Activated CD4-positive, alpha-beta T cell treated with anti-CD3 and anti-CD28 coated beads for 1 hour (primary cell): Measurements from ENCODE around the gene GPD2.

Experiments used
- DNase-seq: peaks from one replicate; pipeline ENCODE4 v3.0.0-alpha.2; 2020

Gene GPD2

DNA sequence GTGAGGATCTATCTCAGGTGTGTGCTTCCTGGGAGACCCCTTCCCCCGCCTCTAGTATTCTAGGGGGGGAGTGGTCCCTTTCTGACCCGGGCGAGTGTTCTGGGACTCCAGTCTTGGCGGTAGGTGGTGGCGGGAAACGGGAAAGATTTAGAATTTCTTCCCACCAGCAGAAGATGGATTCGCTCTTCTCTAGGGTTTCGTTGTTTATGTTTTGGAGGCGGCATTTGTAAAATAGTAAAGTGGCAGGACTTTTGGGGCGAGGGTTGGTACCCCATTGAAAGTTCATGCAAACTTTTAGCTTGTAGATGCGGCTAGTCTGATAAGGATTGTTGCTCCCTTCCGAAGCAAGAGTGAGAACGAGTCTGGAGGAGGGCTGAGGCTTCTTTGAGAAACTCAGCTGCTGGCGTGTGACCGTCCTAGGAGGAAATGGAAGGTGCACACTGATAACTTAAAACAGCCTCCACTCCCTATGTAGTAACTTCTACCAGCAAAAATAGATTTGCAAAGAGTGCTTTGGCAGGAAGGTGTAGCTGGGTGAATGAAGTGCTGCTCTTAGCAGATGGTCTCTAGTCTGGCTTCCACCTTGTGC lies 412 bp downstream of the GPD2 start:
- DNase-seq, result no peak

DNA sequence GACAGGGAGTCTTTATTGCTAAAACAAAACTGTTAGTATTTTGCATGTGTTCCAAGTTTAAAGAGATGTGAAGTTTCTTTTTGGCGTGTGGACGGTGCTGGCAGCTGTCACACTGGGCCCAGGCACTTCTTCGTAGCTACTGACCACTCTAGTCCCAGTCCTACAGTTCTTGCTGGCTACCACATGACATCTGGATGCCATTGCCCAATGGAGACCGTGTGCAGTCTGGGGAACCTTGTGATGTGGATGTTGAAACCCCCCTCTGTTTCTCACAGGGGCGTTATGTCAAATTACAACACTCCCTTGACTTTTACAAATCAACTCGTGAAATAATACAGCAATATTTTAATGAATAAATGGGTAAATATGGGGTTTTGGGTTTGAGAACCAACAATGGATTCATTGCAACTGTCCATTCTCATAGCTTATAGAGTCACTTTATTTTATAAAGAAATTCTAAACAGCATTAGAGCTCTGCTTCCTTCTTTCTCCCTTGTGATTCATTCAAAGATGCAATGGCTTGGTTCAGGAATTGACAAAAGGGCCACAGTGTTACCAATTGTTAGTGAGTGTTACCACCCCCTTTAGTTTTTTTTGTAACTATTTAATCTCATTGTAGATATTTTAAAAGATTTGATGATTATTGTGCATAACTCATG lies 1.2 kb downstream of the GPD2 start:
- DNase-seq, result no peak

DNA sequence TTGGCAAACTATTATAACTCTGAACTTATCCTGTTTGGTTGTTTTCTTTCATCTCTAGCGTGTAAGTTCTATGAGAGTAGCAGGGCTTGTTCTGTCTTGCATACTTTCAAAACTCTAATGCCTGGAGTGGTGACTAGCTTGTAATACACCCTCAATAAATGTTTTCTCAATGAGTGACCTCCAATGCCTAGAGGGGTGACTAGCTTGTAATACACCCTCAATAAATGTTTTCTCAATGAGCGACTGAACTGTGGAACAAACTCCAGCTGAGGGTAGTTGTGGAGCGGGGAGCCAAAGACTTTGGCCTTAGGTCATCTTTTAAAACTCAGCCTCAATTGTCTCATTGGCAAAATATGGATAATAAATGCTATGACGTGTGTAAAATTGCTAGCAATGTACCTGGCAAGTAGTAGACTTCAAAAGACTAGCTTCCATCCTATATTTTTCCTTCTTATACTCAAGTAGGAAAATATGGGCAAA lies 1.8 kb downstream of the GPD2 start:
- no peak for DNase-seq

- DNase-seq, result no peak
Measured at GRCh38 chr2:156443089-156443488, 6.9 kb downstream of the GPD2 start.

DNA sequence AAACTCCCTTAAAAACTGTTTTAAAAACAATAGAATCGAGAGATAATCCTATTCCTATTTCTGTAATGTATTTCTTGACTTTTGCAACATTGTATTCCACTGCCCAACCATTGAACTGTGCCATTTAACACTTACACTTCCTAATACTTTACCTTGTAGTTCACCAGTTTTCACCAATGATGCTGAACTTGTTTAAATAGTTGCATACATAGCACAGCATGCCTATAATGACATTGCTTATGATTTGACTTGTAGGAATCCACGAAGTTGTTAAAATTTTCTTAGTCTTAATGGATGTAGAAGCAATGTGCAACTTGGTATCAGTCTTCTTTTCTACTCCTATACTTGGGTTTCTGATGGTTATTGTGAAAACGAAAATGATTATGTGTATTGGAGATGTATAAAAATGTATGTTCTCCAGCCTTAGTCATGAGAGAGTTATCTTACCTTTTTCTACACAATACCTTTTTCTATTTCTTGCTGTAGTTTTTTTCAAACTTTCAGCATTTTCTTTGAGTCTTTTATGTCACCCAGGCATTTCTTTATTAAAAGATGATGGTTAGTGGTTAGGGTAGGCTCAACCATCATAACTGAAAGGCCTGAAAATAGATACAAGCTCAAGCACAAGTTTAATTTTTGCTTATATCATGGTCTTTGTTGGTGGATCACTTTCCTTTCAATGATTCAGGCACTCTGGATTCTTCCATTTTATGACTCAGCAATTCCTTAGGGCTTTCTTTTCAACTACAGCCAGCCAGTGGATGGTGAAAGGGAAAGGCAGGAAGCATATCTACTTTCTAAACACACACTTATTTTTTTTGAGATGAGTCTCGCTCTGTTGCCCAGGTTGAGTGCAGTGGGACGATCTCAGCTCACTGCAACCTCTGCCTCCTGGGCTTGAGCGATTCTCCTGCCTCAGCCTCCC lies 9.4 kb downstream of the GPD2 start:
- no peak for DNase-seq

DNA sequence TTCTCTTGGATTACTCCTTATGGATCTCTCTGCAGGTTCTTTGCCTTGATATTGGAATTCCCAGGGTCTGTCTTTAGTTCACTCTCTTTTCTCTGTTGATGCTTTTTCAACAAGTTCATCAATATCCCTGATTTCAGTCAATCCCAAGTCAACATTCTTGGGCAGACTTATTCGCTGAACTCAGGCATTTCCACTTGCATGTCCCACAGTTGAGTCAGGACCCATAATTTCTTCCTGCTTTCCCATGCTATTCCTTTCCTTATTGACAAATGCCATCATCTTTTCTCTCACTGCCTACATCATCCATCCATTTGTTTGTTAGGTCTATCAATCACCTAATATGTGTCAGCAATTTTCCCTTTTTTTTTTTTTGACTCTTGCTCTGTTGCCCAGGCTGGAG lies 11.6 kb downstream of the GPD2 start:
- DNase-seq, result no peak

DNA sequence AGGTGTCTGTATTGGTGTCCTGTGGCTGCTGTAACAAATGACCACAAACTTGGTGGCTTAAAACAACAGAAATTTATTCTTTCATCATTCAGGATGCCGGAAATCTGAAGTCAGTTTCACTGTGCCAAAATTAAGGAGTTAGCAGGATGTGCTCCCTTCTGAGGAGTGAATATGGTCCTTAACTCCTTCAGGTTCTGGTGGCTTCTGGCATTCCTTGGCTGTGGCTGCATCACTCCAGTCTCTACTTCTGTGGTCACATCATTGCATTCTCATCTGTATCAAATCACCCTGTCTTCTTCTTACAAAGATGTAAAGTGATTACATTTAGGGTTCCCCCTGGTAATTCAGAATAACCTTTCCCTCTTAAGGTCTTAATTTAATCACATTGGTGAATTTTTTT lies 12.6 kb downstream of the GPD2 start:
- DNase-seq, result no peak

DNA sequence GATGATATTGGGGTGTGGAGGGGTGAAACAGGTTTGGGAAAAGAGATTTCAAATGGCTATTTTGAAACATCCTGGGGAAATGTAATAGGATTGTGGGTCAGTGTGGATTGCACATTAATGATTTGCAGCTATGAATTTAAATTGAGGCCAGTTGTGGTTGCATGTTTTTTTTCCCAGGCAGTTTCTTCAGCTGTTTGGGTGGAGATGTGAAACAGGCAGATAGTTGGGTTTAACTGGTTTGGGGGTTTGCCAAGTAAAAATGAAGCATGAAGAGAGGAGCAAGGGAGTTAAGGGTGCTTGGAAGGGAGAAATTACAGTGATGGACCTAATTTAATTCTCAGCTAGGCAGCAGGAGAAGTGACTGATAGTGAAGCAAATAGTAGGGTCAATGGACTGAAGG lies 16.8 kb downstream of the GPD2 start:
- no peak for DNase-seq

GRCh38 chr2:156455361-156455975 lies 19.3 kb downstream of the GPD2 start:
- DNase-seq, result no peak

- DNase-seq, result no peak
Measured at GRCh38 chr2:156456616-156457015, 20.4 kb downstream of the GPD2 start.

DNA sequence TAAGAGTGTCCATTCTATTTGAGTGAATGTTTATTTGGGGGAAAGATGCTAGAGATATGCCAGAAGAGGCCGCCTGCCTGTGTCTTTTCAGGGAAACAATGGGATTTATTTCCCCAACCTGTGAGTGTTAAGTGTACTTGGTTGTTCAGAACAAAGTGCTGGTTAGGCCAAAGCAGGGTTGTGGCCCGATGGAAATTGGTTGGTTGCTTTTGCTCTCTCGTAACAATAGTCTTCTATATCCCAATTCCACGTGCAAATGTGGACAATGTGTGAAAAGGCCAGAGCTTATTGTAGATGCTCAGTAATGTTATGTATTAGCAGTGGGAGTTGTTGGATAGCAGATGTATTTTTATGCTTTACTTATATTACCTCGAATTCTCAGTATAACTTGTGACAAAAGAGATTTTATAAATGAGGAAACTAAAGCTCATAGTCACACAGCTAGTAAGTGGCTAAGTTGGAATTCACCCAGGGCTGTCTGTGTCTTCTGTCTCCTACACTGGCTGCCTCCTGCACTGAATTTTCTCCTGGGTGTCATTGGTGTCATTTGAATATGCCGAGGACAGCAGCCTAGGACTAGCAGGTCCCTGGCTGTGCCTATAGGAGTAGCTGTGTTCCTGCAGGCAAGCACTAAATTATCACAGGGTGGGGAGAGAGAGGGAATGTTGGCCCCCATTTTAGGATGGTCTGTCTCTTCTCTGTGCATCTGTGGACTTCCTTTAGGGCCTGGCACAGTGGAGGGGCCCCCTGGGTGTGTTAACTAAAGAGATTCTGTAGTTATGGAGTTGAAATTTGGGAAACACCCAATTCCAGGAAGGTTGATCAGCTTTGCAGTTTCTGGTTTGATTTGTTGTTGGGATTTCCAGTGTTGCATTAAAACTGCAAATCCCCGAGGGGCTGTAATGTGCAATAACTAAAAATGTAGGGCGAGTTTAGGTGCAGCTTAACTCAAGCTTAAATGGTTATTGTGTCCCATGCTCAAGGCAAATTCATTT lies 21.6 kb downstream of the GPD2 start:
- no peak for DNase-seq

GRCh38 chr2:156459720-156460119 lies 23.5 kb downstream of the GPD2 start:
- DNase-seq, result no peak

DNA sequence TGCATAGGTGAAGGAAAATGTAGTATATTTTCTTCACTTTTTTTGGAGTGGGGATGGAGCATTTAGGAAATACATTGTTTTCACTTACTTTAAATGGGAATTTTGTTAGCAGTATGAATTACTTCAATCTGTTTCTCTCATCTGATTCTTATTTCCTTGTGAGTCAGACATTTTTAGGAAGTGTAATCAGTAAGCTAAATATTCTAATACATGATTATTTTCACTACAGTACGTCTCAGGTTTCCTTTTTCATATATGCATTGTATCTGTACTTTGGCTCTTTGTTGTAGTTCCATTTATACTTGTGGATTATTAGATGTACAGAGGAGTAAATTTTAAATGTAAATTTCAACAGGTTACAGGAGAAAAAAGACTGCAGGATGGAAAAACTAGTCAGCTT lies 27.9 kb downstream of the GPD2 start:
- no peak for DNase-seq

- DNase-seq, result no peak
Measured at GRCh38 chr2:156465573-156465972, 29.4 kb downstream of the GPD2 start.

DNA sequence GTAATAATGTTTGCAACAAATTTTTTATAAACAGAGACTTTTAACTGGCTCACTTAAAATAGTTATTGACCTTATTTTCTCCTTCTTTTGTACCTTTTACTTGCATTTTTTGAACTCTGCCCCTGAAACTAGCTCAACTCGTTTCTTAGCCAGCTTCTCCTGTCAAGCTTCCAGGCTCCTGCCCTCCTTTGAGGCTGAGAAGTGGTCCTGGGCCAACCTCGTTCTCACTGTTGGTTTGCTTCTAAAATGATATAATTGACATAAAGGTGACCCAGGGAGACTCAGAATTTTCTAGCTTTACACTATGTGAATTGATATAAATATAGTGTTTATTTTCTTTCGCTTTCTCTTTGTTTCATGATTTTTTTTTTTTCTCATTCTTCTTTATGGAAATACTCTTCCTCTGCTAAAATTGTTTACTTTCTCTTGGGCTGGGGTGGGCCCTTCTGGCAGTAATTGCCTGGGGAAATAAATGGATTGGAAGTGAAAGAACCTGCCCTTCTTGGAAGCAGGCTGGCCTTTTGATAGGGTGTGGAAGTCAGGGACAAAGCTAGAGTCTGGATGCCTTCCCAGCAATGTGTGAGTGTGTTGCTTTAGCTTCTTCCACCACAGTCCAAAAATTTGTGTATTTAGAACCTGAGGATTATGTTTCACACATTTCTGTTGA lies 30.7 kb downstream of the GPD2 start:
- no peak for DNase-seq

DNA sequence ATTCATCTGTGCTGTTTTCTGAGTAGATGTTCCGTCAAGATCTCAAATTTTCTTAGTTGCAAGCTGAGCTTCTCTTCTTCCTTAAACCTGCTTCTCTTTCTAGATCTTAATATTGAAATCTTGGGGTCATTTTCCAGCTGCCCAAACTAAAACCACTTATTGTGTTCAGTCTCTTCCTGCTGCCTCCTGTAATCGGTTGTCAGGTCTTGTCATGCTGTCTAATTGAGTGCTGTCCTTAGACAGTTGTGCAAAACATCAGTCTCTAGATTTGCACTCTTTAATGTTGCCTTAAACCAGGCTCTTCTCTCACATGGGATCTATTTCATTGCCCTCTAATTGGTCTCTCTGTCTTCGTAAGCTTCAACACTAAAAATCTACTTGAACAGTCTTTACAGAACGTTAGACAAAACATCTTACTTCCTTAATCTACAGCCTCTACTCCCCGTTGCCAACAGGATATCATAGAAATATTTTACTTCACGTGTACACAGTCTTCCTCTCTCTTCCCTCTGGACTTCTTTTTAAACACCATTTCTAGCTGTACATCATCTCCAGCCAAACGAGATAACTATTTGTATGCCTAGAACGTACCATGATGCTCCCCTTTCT lies 34.9 kb downstream of the GPD2 start:
- no peak for DNase-seq

DNA sequence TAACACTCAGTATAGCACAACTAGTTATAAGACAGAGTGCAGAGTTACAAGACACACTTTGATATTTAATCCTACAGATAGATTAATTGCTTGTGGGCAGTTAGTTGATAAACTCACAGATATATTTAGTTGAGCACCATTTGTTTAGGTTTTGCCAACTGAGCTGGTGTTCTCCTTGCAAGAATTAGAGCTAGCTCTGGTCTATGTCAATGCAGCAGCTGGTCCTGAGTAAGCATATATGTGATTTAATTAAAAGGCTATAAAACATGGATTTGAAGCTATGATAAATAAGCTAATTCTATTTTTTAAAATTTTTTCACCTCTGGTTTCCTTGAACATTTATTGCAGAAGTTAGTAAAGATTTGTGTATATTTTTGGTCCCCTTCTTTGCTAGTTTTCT lies 35.6 kb downstream of the GPD2 start:
- DNase-seq, result no peak

- DNase-seq, result no peak
Measured at GRCh38 chr2:156472686-156473085, 36.5 kb downstream of the GPD2 start.

DNA sequence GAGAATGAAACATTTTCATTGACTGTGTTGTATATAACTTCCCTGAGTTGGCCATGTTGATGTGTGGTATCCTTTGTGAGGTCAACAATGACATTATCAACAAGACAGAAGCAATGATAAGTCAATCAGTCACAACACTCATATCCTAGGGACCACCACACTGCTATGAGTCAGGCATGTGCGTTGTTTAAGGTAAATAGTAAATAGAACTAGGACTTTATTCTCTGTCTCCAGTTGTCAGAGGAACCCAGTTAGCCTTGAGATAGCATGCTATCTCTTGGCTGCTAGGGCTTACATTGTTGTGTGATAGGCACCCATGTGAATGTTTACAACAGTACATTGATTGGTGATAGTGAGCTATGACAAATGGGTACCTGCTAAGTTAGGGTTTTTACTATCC lies 37.3 kb downstream of the GPD2 start:
- DNase-seq, result no peak

DNA sequence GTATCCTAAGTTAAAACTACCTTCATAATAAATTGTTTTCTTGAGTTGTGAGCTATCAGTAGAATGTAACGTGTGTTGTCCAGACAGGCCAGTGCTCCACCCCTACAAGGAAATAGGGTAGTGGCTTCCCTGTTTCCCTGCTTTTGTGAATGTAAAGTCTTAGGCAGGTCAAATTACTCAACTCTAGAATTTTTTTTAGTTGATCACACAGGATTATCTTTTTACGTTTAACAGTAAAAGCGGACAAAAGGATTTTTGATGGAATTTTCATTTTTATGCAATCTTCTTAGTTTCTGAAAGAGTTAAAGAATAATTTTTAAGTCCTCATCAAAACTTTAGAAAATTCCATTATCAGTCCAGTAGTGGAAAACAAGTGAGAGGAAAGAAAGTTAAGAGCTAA lies 38.2 kb downstream of the GPD2 start:
- no peak for DNase-seq
